Measurements from ENCODE around the gene CDH22.

- TF ChIP-seq, protein P1, sequence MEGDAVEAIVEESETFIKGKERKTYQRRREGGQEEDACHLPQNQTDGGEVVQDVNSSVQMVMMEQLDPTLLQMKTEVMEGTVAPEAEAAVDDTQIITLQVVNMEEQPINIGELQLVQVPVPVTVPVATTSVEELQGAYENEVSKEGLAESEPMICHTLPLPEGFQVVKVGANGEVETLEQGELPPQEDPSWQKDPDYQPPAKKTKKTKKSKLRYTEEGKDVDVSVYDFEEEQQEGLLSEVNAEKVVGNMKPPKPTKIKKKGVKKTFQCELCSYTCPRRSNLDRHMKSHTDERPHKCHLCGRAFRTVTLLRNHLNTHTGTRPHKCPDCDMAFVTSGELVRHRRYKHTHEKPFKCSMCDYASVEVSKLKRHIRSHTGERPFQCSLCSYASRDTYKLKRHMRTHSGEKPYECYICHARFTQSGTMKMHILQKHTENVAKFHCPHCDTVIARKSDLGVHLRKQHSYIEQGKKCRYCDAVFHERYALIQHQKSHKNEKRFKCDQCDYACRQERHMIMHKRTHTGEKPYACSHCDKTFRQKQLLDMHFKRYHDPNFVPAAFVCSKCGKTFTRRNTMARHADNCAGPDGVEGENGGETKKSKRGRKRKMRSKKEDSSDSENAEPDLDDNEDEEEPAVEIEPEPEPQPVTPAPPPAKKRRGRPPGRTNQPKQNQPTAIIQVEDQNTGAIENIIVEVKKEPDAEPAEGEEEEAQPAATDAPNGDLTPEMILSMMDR (IDR thresholded peaks at IDR 0.05 in 8 of 11, conservative IDR thresholded peaks at IDR 0.05 in 3 of 11): no peak
- no peak for TF ChIP-seq POLR2A (IDR thresholded peaks at IDR 0.05)
- no peak for TF ChIP-seq POLR2AphosphoS5 (IDR thresholded peaks at IDR 0.05)
Observed at GRCh38 chr20:46309945-46310344, 1.6 kb upstream of the CDH22 start.

Measured in spleen (tissue), 7 donors.